HG02885 (cell line): ENCODE results near the gene OR11A1.
"Not testable (repeated sequence)": the region's sequence is repeated elsewhere in the genome, so short reads cannot be mapped to it uniquely, and the experiment has no call there.

Source experiments
- ATAC-seq: cut with Tn5 transposase; IDR thresholded peaks from one replicate; pipeline ENCODE4 v1.9.1; 2021; ENCODE audit warnings: mild to moderate bottlenecking; ENCODE audit not compliant: unreplicated experiment, poor library complexity

Gene OR11A1

GRCh38 chr6:29483186-29483585 lies 26.3 kb upstream of the OR11A1 start:
- ATAC-seq, result no peak

- no peak for ATAC-seq
Measured at GRCh38 chr6:29479560-29479959, 22.7 kb upstream of the OR11A1 start.

GRCh38 chr6:29478740-29479139 lies 21.9 kb upstream of the OR11A1 start:
- ATAC-seq, result no peak

GRCh38 chr6:29477923-29478450 lies 21.1 kb upstream of the OR11A1 start:
- no peak for ATAC-seq

GRCh38 chr6:29474996-29475395 lies 18.1 kb upstream of the OR11A1 start:
- no peak for ATAC-seq

- ATAC-seq, result no peak
Measured at GRCh38 chr6:29466241-29466640, 9.4 kb upstream of the OR11A1 start.

GRCh38 chr6:29465801-29466200 lies 8.9 kb upstream of the OR11A1 start:
- ATAC-seq, result no peak

GRCh38 chr6:29465279-29465678 lies 8.4 kb upstream of the OR11A1 start:
- no peak for ATAC-seq

- no peak for ATAC-seq
Measured at GRCh38 chr6:29462022-29462421, 5.2 kb upstream of the OR11A1 start.

GRCh38 chr6:29461021-29461814 lies 4.3 kb upstream of the OR11A1 start:
- no peak for ATAC-seq

- ATAC-seq, result no peak
Measured at GRCh38 chr6:29451471-29452193, 5.2 kb downstream of the OR11A1 start.

GRCh38 chr6:29447670-29448069 lies 9.2 kb downstream of the OR11A1 start:
- no peak for ATAC-seq

- not testable (repeated sequence) for ATAC-seq
Measured at GRCh38 chr6:29444031-29444430, 12.8 kb downstream of the OR11A1 start.

- no peak for ATAC-seq
Measured at GRCh38 chr6:29442719-29443118, 14.2 kb downstream of the OR11A1 start.

- no peak for ATAC-seq
Measured at GRCh38 chr6:29439006-29439405, 17.9 kb downstream of the OR11A1 start, which contains the start of gene OR10C1. OR10C1 (plus strand) TSS chr6:29439306; CDS start chr6:29440016, 710 bp downstream.

GRCh38 chr6:29436730-29437129 lies 20.1 kb downstream of the OR11A1 start:
- not testable (repeated sequence) for ATAC-seq

GRCh38 chr6:29426654-29427053 lies 30.2 kb downstream of the OR11A1 start:
- no peak for ATAC-seq

- no peak for ATAC-seq
Measured at GRCh38 chr6:29425075-29425474, 31.8 kb downstream of the OR11A1 start.

- ATAC-seq, result no peak
Measured at GRCh38 chr6:29424575-29424974, 32.3 kb downstream of the OR11A1 start.

- no peak for ATAC-seq
Measured at GRCh38 chr6:29424168-29424567, 32.7 kb downstream of the OR11A1 start.

GRCh38 chr6:29419516-29419915 lies 37.4 kb downstream of the OR11A1 start:
- ATAC-seq, result no peak
